Fibroblast of the aortic adventitia (primary cell): ENCODE data around the gene ITGA11. TPM values are rescaled to one million over a fixed set of nuclear protein-coding genes. Genes with fewer than 3 reads are reported as not detected.

Source experiments
- DNase-seq: peaks from one replicate; pipeline ENCODE4 v3.0.0-alpha.2; 2010; ENCODE audit warnings: low read depth
- H3K4me3 ChIP-seq: 2 replicates; pipeline ENCODE4 v1.5.1; 2011; ENCODE audit warnings: low read depth, mild to moderate bottlenecking, control low read depth, low read length, moderate library complexity
- total RNA-seq: library from RNA; depleted of rRNA; stranded (reverse); fragments of >200 nt; gene quantifications from 2 replicates; pipeline ENCODE4 v1.2.3, GENCODE V29; 2012; ENCODE audit warnings: low replicate concordance
- TF ChIP-seq, protein P1 (sequence below): IDR thresholded peaks from 2 replicates; pipeline ENCODE4 v1.5.1; 2011; ENCODE audit warnings: mild to moderate bottlenecking, low read length, control low read depth, inconsistent platforms; ENCODE audit not compliant: insufficient read depth

The ITGA11 gene
- total RNA-seq, 1 donor: 81.1 TPM

GRCh38 chr15:68335251-68335650 is 96.7 kb downstream of the ITGA11 start:
- TF ChIP-seq, protein P1, sequence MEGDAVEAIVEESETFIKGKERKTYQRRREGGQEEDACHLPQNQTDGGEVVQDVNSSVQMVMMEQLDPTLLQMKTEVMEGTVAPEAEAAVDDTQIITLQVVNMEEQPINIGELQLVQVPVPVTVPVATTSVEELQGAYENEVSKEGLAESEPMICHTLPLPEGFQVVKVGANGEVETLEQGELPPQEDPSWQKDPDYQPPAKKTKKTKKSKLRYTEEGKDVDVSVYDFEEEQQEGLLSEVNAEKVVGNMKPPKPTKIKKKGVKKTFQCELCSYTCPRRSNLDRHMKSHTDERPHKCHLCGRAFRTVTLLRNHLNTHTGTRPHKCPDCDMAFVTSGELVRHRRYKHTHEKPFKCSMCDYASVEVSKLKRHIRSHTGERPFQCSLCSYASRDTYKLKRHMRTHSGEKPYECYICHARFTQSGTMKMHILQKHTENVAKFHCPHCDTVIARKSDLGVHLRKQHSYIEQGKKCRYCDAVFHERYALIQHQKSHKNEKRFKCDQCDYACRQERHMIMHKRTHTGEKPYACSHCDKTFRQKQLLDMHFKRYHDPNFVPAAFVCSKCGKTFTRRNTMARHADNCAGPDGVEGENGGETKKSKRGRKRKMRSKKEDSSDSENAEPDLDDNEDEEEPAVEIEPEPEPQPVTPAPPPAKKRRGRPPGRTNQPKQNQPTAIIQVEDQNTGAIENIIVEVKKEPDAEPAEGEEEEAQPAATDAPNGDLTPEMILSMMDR: no peak
- H3K4me3 ChIP-seq: no peak overlapping the region
- DNase-seq: no peak

- TF ChIP-seq, protein P1: no peak
- no peak for DNase-seq
- no peak overlapping the region for H3K4me3 ChIP-seq
Observed at GRCh38 chr15:68334661-68335124, 97.3 kb downstream of the ITGA11 start.

- H3K4me3 ChIP-seq: no peak overlapping the region
- no peak for DNase-seq
- TF ChIP-seq, protein P1: no peak
Observed at GRCh38 chr15:68333775-68334470, 98.0 kb downstream of the ITGA11 start.

GRCh38 chr15:68332266-68332665 is 99.7 kb downstream of the ITGA11 start:
- DNase-seq: no peak
- TF ChIP-seq, protein P1: no peak

GRCh38 chr15:68330901-68331300 is 101.1 kb downstream of the ITGA11 start:
- no peak overlapping the region for H3K4me3 ChIP-seq
- DNase-seq: no peak
- TF ChIP-seq, protein P1: no peak

More at GRCh38 chr15:68332266-68332665, 99.7 kb downstream of the ITGA11 start:
- H3K4me3 ChIP-seq: no peak overlapping the region

DNA sequence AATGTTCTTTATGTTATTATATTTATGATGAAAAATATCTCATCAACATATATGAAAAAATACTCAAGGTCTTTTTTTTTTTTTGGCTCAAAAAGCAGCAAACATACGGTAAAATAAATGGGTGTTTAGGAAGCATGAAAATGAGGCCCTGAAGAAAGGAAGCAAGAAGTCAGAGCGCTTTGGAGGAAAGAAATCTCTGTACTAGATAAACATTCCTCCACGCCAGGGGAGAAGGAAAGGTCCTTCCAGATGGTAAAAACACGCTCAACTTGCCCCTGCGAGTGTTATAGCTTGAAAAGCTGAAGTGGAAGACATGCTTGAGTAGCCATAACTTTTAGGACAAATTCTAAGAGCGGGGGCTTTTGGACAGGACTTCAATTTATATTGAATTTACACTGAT is 101.5 kb downstream of the ITGA11 start:
- DNase-seq: no peak
- no peak overlapping the region for H3K4me3 ChIP-seq
- TF ChIP-seq, protein P1: no peak
